HL-60 (cell line): ENCODE measurements around the gene YARS1.

Experiments
- DNase-seq, 2 experiments: peaks; one replicate each; pipeline ENCODE4 v3.0.0-alpha.2; 2010 to 2020; ENCODE audit warnings: low read depth in 1 of 2, low spot score in 1 of 2
- H3K27ac ChIP-seq: fragments of 250-450 bp; sonication (Bioruptor Pico); replicated peaks from 2 replicates; pipeline ENCODE4 v1.5.1; 2020; ENCODE audit warnings: mild to moderate bottlenecking, moderate library complexity
- H3K27me3 ChIP-seq: fragments of 250-450 bp; sonication (Bioruptor Pico); 2 replicates; pipeline ENCODE4 v1.5.1; 2021; ENCODE audit warnings: mild to moderate bottlenecking, moderate library complexity; ENCODE audit not compliant: insufficient read depth, poor library complexity, severe bottlenecking
- H3K4me3 ChIP-seq: replicated peaks from 2 replicates; pipeline ENCODE4 v1.5.1; 2011; ENCODE audit warnings: mild to moderate bottlenecking, control low read depth, low read length; ENCODE audit not compliant: insufficient read depth
- CTCF ChIP-seq: IDR thresholded peaks from one replicate; pipeline ENCODE4 v1.5.1; 2011; ENCODE audit warnings: low read length, control low read depth, inconsistent platforms; ENCODE audit not compliant: insufficient read depth
- GABPA ChIP-seq: IDR thresholded peaks from 2 replicates; pipeline ENCODE4 v1.6.1; 2012; ENCODE audit warnings: low read depth
- POLR2AphosphoS5 ChIP-seq: IDR thresholded peaks from 2 replicates; pipeline ENCODE4 v1.6.1; 2012; ENCODE audit warnings: low read depth
- SPI1 ChIP-seq: IDR thresholded peaks from 2 replicates; pipeline ENCODE4 v1.6.1; 2012; ENCODE audit warnings: low read depth, mild to moderate bottlenecking, borderline replicate concordance
- TF ChIP-seq, protein P1 (sequence below): IDR thresholded peaks from 2 replicates; pipeline ENCODE4 v1.6.1; 2012; ENCODE audit warnings: low read depth; ENCODE audit not compliant: insufficient replicate concordance

YARS1 gene

GRCh38 chr1:32811265-32811664 lies 5.9 kb downstream of the YARS1 start:
- Histone ChIP-seq H3K4me3 (no peak overlapping the region), H3K27ac (no peak overlapping the region), H3K27me3 (no peaks in the 10 kb centered on the region)
- TF ChIP-seq POLR2AphosphoS5 (no peak), CTCF (no peak), SPI1 (no peak), GABPA (no peak)
- TF ChIP-seq, protein P1, sequence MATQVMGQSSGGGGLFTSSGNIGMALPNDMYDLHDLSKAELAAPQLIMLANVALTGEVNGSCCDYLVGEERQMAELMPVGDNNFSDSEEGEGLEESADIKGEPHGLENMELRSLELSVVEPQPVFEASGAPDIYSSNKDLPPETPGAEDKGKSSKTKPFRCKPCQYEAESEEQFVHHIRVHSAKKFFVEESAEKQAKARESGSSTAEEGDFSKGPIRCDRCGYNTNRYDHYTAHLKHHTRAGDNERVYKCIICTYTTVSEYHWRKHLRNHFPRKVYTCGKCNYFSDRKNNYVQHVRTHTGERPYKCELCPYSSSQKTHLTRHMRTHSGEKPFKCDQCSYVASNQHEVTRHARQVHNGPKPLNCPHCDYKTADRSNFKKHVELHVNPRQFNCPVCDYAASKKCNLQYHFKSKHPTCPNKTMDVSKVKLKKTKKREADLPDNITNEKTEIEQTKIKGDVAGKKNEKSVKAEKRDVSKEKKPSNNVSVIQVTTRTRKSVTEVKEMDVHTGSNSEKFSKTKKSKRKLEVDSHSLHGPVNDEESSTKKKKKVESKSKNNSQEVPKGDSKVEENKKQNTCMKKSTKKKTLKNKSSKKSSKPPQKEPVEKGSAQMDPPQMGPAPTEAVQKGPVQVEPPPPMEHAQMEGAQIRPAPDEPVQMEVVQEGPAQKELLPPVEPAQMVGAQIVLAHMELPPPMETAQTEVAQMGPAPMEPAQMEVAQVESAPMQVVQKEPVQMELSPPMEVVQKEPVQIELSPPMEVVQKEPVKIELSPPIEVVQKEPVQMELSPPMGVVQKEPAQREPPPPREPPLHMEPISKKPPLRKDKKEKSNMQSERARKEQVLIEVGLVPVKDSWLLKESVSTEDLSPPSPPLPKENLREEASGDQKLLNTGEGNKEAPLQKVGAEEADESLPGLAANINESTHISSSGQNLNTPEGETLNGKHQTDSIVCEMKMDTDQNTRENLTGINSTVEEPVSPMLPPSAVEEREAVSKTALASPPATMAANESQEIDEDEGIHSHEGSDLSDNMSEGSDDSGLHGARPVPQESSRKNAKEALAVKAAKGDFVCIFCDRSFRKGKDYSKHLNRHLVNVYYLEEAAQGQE: no peak
- DNase-seq: no peak

GRCh38 chr1:32810358-32810757 lies 6.8 kb downstream of the YARS1 start:
- TF ChIP-seq CTCF: no peak
- TF ChIP-seq POLR2AphosphoS5: no peak
- TF ChIP-seq GABPA: no peak
- TF ChIP-seq SPI1: no peak
- TF ChIP-seq, protein P1: no peak
- Histone ChIP-seq H3K4me3 (no peak overlapping the region), H3K27me3 (no peaks in the 10 kb centered on the region), H3K27ac (no peak overlapping the region)
- DNase-seq: no peak

GRCh38 chr1:32808580-32808979 lies 8.6 kb downstream of the YARS1 start:
- no peak overlapping the region for H3K27ac ChIP-seq
- H3K27me3 ChIP-seq: no peaks in the 10 kb centered on the region
- no peak for TF ChIP-seq SPI1
- TF ChIP-seq CTCF: no peak
- TF ChIP-seq, protein P1: no peak
- TF ChIP-seq POLR2AphosphoS5: no peak
- TF ChIP-seq GABPA: no peak
- DNase-seq: no peak
- H3K4me3 ChIP-seq: no peak overlapping the region
